H9 (cell line): ENCODE data around the gene SCRN2. TPM values are rescaled to one million over a fixed set of nuclear protein-coding genes. Genes with fewer than 3 reads are reported as not detected.

Source experiments
- DNase-seq: peaks from one replicate; pipeline ENCODE4 v3.0.0-alpha.2; 2017
- H2AFZ ChIP-seq: one replicate; pipeline ENCODE4 v1.6.1; 2013; ENCODE audit warnings: mild to moderate bottlenecking, low read length, control low read depth, moderate library complexity
- H2AK5ac ChIP-seq: 2 replicates; pipeline ENCODE4 v1.6.1; 2013; ENCODE audit warnings: low read length, control low read depth, mixed read lengths; ENCODE audit not compliant: insufficient read length
- H2BK120ac ChIP-seq: one replicate; pipeline ENCODE4 v1.6.1; 2013; ENCODE audit warnings: low read depth, mild to moderate bottlenecking, low read length, control low read depth, inconsistent platforms; ENCODE audit not compliant: poor library complexity, severe bottlenecking
- H2BK12ac ChIP-seq: 2 replicates; pipeline ENCODE4 v1.6.1; 2013; ENCODE audit warnings: low read length, control low read depth, mixed read lengths, low read depth; ENCODE audit not compliant: insufficient read length
- H2BK15ac ChIP-seq: 2 replicates; pipeline ENCODE4 v1.6.1; 2013; ENCODE audit warnings: low read depth, low read length, control low read depth
- H2BK20ac ChIP-seq: one replicate; pipeline ENCODE4 v1.6.1; 2013; ENCODE audit warnings: low read depth, mild to moderate bottlenecking, low read length, control low read depth, inconsistent platforms; ENCODE audit not compliant: poor library complexity, severe bottlenecking
- H2BK5ac ChIP-seq: 2 replicates; pipeline ENCODE4 v1.6.1; 2013; ENCODE audit warnings: low read length, control low read depth, mixed read lengths; ENCODE audit not compliant: insufficient read length
- H3K14ac ChIP-seq: 2 replicates; pipeline ENCODE4 v1.6.1; 2013; ENCODE audit warnings: low read length, control low read depth; ENCODE audit not compliant: insufficient read depth
- H3K18ac ChIP-seq: 2 replicates; pipeline ENCODE4 v1.6.1; 2013; ENCODE audit warnings: low read depth, mild to moderate bottlenecking, mixed read lengths, low read length, control low read depth; ENCODE audit not compliant: insufficient read length
- H3K23ac ChIP-seq: 2 replicates; pipeline ENCODE4 v1.6.1; 2013; ENCODE audit warnings: low read length, control low read depth, mixed read lengths, low read depth; ENCODE audit not compliant: insufficient read length
- H3K23me2 ChIP-seq: 2 replicates; pipeline ENCODE4 v1.6.1; 2013; ENCODE audit warnings: low read depth, mild to moderate bottlenecking, mixed read lengths, low read length, control low read depth; ENCODE audit not compliant: insufficient read length, poor library complexity, severe bottlenecking
- H3K27ac ChIP-seq: 2 replicates; pipeline ENCODE4 v1.5.1; 2013; ENCODE audit warnings: low read length, control low read depth, mixed read lengths, low read depth; ENCODE audit not compliant: insufficient read length
- H3K27me3 ChIP-seq: 2 replicates; pipeline ENCODE4 v1.6.1; 2013; ENCODE audit warnings: low read length, control low read depth, inconsistent platforms; ENCODE audit not compliant: insufficient read depth
- H3K4ac ChIP-seq: 2 replicates; pipeline ENCODE4 v1.6.1; 2013; ENCODE audit warnings: low read depth, mild to moderate bottlenecking, control low read depth, inconsistent platforms, low read length, moderate library complexity
- H3K4me1 ChIP-seq: 2 replicates; pipeline ENCODE4 v1.6.1; 2013; ENCODE audit warnings: low read length, control low read depth, inconsistent platforms; ENCODE audit not compliant: insufficient read depth
- H3K4me2 ChIP-seq: 2 replicates; pipeline ENCODE4 v1.6.1; 2013; ENCODE audit warnings: low read length, control low read depth, mixed read lengths; ENCODE audit not compliant: insufficient read length, insufficient read depth
- H3K56ac ChIP-seq: 2 replicates; pipeline ENCODE4 v1.6.1; 2013; ENCODE audit warnings: low read depth, mild to moderate bottlenecking, mixed read lengths, low read length, control low read depth; ENCODE audit not compliant: insufficient read length
- H3K79me1 ChIP-seq: 2 replicates; pipeline ENCODE4 v1.6.1; 2013; ENCODE audit warnings: low read depth, mild to moderate bottlenecking, moderate library complexity, low read length, control low read depth, inconsistent platforms; ENCODE audit not compliant: insufficient read depth, poor library complexity, severe bottlenecking
- H3K79me2 ChIP-seq: 2 replicates; pipeline ENCODE4 v1.6.1; 2013; ENCODE audit warnings: low read length, control low read depth, inconsistent platforms; ENCODE audit not compliant: insufficient read depth
- H3K9ac ChIP-seq: 2 replicates; pipeline ENCODE4 v1.6.1; 2013; ENCODE audit warnings: low read length, control low read depth, mixed read lengths; ENCODE audit not compliant: insufficient read length; ENCODE audit errors: extremely low read depth
- H3K9me3 ChIP-seq: one replicate; pipeline ENCODE4 v1.6.1; 2013; ENCODE audit warnings: low read depth, low read length, inconsistent platforms; ENCODE audit not compliant: control insufficient read depth
- H3T11ph ChIP-seq: one replicate; pipeline ENCODE4 v1.6.1; 2013; ENCODE audit warnings: mild to moderate bottlenecking, low read length, control low read depth, inconsistent platforms
- H4K20me1 ChIP-seq: one replicate; pipeline ENCODE4 v1.6.1; 2013; ENCODE audit not compliant: control insufficient read depth, insufficient read length, insufficient read depth
- H4K5ac ChIP-seq: 2 replicates; pipeline ENCODE4 v1.6.1; 2013; ENCODE audit warnings: low read depth, mild to moderate bottlenecking, mixed read lengths, low read length, control low read depth; ENCODE audit not compliant: insufficient read length
- H4K8ac ChIP-seq: replicated peaks from 2 replicates; pipeline ENCODE4 v1.6.1; 2013; ENCODE audit warnings: low read length, control low read depth, mixed read lengths, low read depth; ENCODE audit not compliant: insufficient read length
- H4K91ac ChIP-seq: 2 replicates; pipeline ENCODE4 v1.6.1; 2013; ENCODE audit warnings: low read depth, mild to moderate bottlenecking, moderate library complexity, mixed read lengths, low read length, control low read depth; ENCODE audit not compliant: insufficient read length
- H3K27ac Mint-ChIP-seq, 3 experiments: 2 replicates in 2 of 3; 3 replicates in 1 of 3; pipeline ENCODE4 v1.8.0; 2020 to 2021; ENCODE audit warnings: mixed read lengths in 3 of 3, mild to moderate bottlenecking in 1 of 3, moderate library complexity in 1 of 3
- H3K27me3 Mint-ChIP-seq: 2 replicates; pipeline ENCODE4 v1.8.0; 2021; ENCODE audit warnings: low read depth, mild to moderate bottlenecking, moderate library complexity, mixed read lengths
- H3K36me3 Mint-ChIP-seq, 3 experiments: 2 replicates in 2 of 3; 3 replicates in 1 of 3; pipeline ENCODE4 v1.8.0; 2020 to 2021; ENCODE audit warnings: low read depth in 3 of 3, mixed read lengths in 3 of 3; ENCODE audit not compliant: insufficient read depth in 1 of 3
- H3K4me1 Mint-ChIP-seq, 2 experiments: 2 replicates each; pipeline ENCODE4 v1.8.0; 2020; ENCODE audit warnings: mixed read lengths in 2 of 2
- H3K4me3 Mint-ChIP-seq, 2 experiments: 2 replicates in 1 of 2; 3 replicates in 1 of 2; pipeline ENCODE4 v1.8.0; 2020 to 2021; ENCODE audit warnings: mild to moderate bottlenecking in 2 of 2, mixed read lengths in 2 of 2, moderate library complexity in 1 of 2
- H3K9me3 Mint-ChIP-seq, 2 experiments: 2 replicates in 1 of 2; 3 replicates in 1 of 2; pipeline ENCODE4 v1.8.0; 2020; ENCODE audit warnings: mild to moderate bottlenecking in 2 of 2, mixed read lengths in 2 of 2, moderate library complexity in 1 of 2
- CTCF ChIP-seq: fragments of 200-600 bp; sonication (generic); conservative IDR thresholded peaks from 3 replicates; pipeline ENCODE4 v1.8.0; 2021; ENCODE audit warnings: antibody characterized with exemption, mild to moderate bottlenecking
- WGBS: extraction: QIAGEN DNeasy Blood & Tissue Kit; methylation state at CpG from one replicate; pipeline ENCODE4 v1.1.7; 2013; ENCODE audit warnings: missing lambda C conversion rate, low lambda C conversion rate, mixed read lengths; ENCODE audit not compliant: insufficient read length; ENCODE audit errors: extremely low coverage; 5-methylcytosine and 5-hydroxymethylcytosine counted together
- total RNA-seq: library from RNA; stranded (reverse); gene quantifications from 2 replicates; pipeline ENCODE4 v1.2.1, GENCODE V29; 2021

The SCRN2 gene
- total RNA-seq, 1 experiment from 2014 or later, result 34.0 TPM

GRCh38 chr17:47800686-47801085 lies 40.4 kb downstream of the SCRN2 start:
- Histone ChIP-seq H2AFZ (no peak overlapping the region), H3K4me1 (no peaks in the 10 kb centered on the region), H3K14ac (no peak overlapping the region), H2BK12ac (no peak overlapping the region), H2BK20ac (no peak overlapping the region), H4K91ac (no peak overlapping the region), H3K4ac (no peak overlapping the region), H3T11ph (no peak overlapping the region), H3K79me2 (no peaks in the 10 kb centered on the region), H3K4me2 (no peak overlapping the region), H3K56ac (no peak overlapping the region), H3K23me2 (no peaks in the 10 kb centered on the region), H3K9me3 (no peaks in the 10 kb centered on the region), H3K18ac (no peak overlapping the region), H2BK5ac (no peak overlapping the region), H2BK120ac (no peak overlapping the region), H3K79me1 (no peaks in the 10 kb centered on the region), H3K27me3 (no peaks in the 10 kb centered on the region; the same call in 1 of the 2 replicates), H2BK15ac (no peak overlapping the region), H3K27ac (no peak overlapping the region), H3K23ac (no peak overlapping the region), H4K5ac (no peak overlapping the region), H4K8ac (no peak overlapping the region), H4K20me1 (no peaks in the 10 kb centered on the region), H3K9ac (no peak overlapping the region), H2AK5ac (no peak overlapping the region)
- Mint-ChIP-seq H3K4me3 (no peak overlapping the region), H3K4me1 (no peaks in the 10 kb centered on the region), H3K27me3 (peaks cover 16% of the 10 kb centered on the region), H3K27ac (no peak overlapping the region), H3K9me3 (no peaks in the 10 kb centered on the region), H3K36me3 (no peaks in the 10 kb centered on the region)
- no peak for TF ChIP-seq CTCF
- DNase-seq, result peak; percentile 32
- no CpG with 5 or more reads among the region's 12 CpGs for WGBS
